ENCODE results near the gene ANKRD11. TPM values are rescaled to one million over a fixed set of nuclear protein-coding genes. Genes with fewer than 3 reads are reported as not detected.

ANKRD11 gene
- total RNA-seq, 1 experiment from 2014 or later = 54.4 TPM

DNA sequence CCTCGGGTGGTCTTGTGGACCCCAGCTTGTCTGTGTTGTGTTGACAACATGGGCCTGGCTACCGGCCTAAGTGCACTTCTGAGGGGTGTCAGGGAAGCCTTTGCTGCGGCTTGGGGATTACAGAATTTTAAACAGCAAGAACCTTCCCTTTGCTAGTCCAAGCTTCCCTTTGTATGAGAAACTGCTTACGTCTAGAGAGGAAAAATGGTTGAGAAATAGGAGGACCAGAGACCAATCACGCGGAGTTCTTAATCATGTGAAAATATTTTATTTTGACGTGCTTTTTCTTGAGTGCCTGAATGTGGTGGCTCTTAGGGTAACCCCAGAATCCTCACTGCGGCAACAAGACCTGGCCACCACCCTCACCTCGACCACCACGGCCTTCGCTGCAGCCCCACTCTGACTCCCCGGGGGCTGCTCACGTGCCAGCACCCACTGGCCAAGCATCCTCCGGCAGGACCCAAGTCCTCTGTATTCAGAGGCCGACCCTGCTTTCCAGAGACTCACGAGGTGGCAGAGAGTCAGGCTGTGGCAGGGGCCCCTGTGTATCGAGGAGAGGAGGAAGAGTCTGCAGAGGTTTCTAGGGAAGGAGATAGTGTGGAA is 191.6 kb downstream of the ANKRD11 start:
- DNase-seq = no peak
- Histone ChIP-seq H3K27me3 (ENCODE audit: control insufficient read depth, insufficient read depth, low read length) (no peaks in the 10 kb centered on the region), H3K4me3 (ENCODE audit: insufficient read depth, low read depth, low read length) (no peak overlapping the region), H3K36me3 (replicated peaks; ENCODE audit: control insufficient read depth, insufficient read depth, low read length) (peaks cover 5% of the 10 kb centered on the region)

GRCh38 chr16:89297910-89298545 is 192.3 kb downstream of the ANKRD11 start:
- H3K36me3 ChIP-seq (replicated peaks; ENCODE audit: control insufficient read depth, insufficient read depth, low read length) = peaks cover 1% of the 10 kb centered on the region
- no peak for DNase-seq
- H3K27me3 ChIP-seq (ENCODE audit: control insufficient read depth, insufficient read depth, low read length) = no peaks in the 10 kb centered on the region
- H3K4me3 ChIP-seq (ENCODE audit: insufficient read depth, low read depth, low read length) = no peak overlapping the region

DNA sequence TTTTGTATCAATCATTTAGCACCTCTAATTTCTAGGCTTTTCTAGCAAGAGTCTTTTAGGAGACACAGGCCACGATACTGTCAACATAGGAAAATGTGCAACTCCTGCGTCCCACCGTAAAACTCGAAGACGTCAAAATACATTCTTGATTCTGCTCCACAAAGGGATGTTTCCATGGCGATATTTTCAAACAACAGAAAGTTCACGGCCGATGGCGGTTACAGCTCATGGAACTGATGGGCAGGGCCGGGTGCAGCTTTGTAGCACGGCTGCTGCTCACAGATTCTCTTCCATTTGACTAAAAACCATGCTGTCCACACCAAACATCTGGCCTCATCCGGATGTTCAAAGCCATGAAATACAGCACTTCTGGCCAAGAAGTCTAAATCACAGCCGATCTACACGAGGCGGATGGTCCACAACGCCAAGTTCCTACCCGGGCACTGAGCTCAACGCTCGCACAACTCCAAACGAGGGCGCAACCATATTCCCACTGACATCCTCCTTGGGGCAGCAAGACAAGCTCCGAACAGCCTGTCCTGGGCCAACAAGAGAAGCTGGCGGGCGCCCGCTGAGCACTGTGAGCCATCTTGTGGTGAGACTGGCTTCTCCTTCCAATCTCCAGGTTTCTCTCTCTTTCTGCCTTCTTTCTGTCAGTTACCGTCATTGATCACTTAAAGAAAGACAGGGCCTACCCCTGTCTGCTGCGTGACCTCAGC is 193.0 kb downstream of the ANKRD11 start:
- no peaks in the 10 kb centered on the region; the same call in none of the 2 replicates for H3K36me3 ChIP-seq (replicated peaks; ENCODE audit: control insufficient read depth, insufficient read depth, low read length)
- no peak for DNase-seq
- no peaks in the 10 kb centered on the region for H3K27me3 ChIP-seq (ENCODE audit: control insufficient read depth, insufficient read depth, low read length)
- H3K4me3 ChIP-seq (ENCODE audit: insufficient read depth, low read depth, low read length) = no peak overlapping the region

DNA sequence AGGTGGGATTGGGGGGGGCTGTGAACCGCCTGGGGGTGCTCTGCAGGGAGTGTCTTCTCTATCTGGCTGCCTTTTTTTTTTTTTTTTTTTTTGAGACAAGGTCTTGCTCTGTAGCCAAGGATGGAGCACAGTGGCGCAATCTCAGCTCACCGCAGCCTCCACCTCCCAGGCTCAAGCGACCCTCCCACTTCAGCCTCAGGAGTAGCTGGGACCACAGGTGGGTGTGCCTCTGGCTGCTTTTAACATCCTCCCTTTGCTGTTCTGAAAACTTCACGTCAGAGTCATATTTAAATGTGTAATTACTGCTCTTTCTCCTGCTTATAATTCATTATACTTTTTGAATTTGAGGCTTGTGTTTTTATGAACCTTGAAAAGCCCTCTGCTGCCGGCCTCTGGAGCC is 194.4 kb downstream of the ANKRD11 start:
- no peaks in the 10 kb centered on the region; the same call in none of the 2 replicates for H3K36me3 ChIP-seq (replicated peaks; ENCODE audit: control insufficient read depth, insufficient read depth, low read length)
- no peak for DNase-seq
- no peak overlapping the region for H3K4me3 ChIP-seq (ENCODE audit: insufficient read depth, low read depth, low read length)
- no peaks in the 10 kb centered on the region for H3K27me3 ChIP-seq (ENCODE audit: control insufficient read depth, insufficient read depth, low read length)

GRCh38 chr16:89295071-89295900 is 195.1 kb downstream of the ANKRD11 start:
- Histone ChIP-seq H3K4me3 (ENCODE audit: insufficient read depth, low read depth, low read length) (no peak overlapping the region), H3K27me3 (ENCODE audit: control insufficient read depth, insufficient read depth, low read length) (no peaks in the 10 kb centered on the region), H3K36me3 (replicated peaks; ENCODE audit: control insufficient read depth, insufficient read depth, low read length) (no peaks in the 10 kb centered on the region; the same call in none of the 2 replicates)
- no peak for DNase-seq

DNA sequence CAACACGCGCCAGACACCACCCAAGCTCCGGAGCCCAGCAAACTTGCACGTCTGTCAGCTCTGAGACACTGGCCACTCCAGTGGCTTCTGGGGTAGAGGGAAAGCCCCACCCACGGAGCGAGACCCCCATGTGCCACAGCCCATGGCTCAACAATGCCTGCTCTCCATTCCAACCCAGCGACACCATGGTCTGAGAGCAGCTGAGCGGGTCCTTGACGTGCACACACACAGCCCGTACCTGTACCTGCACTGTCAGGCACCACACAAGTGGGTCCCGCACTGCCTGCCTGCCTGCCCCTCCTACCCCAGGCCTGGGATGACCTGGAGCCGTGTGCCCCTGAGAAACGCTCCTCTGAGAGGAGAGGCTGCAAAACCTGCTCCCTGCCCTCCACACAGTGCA is 195.9 kb downstream of the ANKRD11 start:
- Histone ChIP-seq H3K36me3 (replicated peaks; ENCODE audit: control insufficient read depth, insufficient read depth, low read length) (no peaks in the 10 kb centered on the region; the same call in none of the 2 replicates), H3K27me3 (ENCODE audit: control insufficient read depth, insufficient read depth, low read length) (no peaks in the 10 kb centered on the region), H3K4me3 (ENCODE audit: insufficient read depth, low read depth, low read length) (no peak overlapping the region)
- no peak for DNase-seq

DNA sequence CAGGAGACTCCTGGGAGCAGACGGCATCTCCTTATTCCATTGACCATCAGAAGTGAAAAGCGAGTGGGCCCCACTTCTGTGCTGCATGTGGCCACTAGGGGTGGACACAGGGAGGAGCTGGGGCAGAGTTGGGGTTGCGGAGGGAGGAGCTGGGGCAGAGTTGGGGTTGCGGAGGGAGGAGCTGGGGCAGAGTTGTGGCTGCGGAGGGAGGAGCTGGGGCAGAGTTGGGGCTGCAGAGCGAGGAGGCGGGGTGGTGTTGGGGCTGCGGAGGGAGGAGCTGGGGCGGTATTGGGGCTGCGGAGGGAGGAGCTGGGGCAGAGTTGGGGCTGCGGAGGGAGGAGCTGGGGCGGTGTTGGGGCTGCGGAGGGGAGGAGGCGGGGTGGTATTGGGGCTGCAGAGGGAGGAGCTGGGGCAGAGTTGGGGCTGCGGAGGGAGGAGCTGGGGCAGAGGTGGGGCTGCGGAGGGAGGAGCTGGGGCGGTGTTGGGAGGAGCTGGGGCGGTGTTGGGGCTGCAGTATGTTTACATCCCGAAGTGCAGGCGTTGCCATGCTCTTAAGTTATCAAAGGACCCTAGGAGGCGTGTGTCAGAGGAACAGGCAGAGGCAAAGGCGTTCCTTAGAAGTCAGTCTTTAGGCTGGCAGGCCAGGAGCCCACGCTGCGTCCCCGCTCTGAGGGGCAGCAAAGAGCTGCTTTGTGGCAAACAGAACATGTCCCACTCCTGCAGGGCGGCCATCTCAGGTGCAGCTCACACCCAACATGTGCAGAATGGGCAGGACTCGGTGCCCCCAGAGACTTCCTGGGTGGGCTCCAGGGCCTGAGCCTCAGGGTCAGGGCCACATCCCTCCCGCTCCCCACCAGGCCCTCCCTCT is 196.9 kb downstream of the ANKRD11 start:
- Histone ChIP-seq H3K27me3 (ENCODE audit: control insufficient read depth, insufficient read depth, low read length) (no peaks in the 10 kb centered on the region), H3K36me3 (replicated peaks; ENCODE audit: control insufficient read depth, insufficient read depth, low read length) (peaks cover 4% of the 10 kb centered on the region), H3K4me3 (ENCODE audit: insufficient read depth, low read depth, low read length) (no peak overlapping the region)
- DNase-seq = peak; percentile 86

GRCh38 chr16:89292443-89293078 is 197.8 kb downstream of the ANKRD11 start:
- Histone ChIP-seq H3K27me3 (ENCODE audit: control insufficient read depth, insufficient read depth, low read length) (no peaks in the 10 kb centered on the region), H3K36me3 (replicated peaks; ENCODE audit: control insufficient read depth, insufficient read depth, low read length) (peaks cover 12% of the 10 kb centered on the region), H3K4me3 (ENCODE audit: insufficient read depth, low read depth, low read length) (no peak overlapping the region)
- DNase-seq = no peak

- H3K4me3 ChIP-seq (ENCODE audit: insufficient read depth, low read depth, low read length) = no peak overlapping the region
- DNase-seq = no peak
- peaks cover 17% of the 10 kb centered on the region for H3K36me3 ChIP-seq (replicated peaks; ENCODE audit: control insufficient read depth, insufficient read depth, low read length)
- H3K27me3 ChIP-seq (ENCODE audit: control insufficient read depth, insufficient read depth, low read length) = no peaks in the 10 kb centered on the region
These were observed 198.6 kb downstream of the ANKRD11 start for GRCh38 chr16:89291776-89292175.

DNA sequence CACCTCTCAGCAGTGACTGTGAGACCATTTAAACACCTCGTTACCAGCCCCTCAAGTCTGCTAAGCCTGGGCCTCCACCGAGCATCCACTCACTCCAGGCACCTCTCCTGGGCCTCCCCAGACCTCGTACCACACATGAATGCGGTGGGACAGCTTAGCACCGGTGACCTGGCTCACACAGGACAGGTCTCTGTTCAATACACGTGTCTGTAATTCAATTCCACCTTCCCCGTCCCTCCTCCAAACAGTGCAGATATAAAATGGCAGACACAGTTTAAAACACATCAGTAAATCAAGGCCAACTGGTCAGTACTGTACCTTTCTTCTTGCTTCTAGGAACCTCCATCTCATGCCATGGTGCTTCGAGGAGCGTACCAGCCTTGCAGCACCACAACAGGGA is 199.0 kb downstream of the ANKRD11 start:
- Histone ChIP-seq H3K36me3 (replicated peaks; ENCODE audit: control insufficient read depth, insufficient read depth, low read length) (peaks cover 20% of the 10 kb centered on the region), H3K27me3 (ENCODE audit: control insufficient read depth, insufficient read depth, low read length) (no peaks in the 10 kb centered on the region), H3K4me3 (ENCODE audit: insufficient read depth, low read depth, low read length) (no peak overlapping the region)
- DNase-seq = no peak

GRCh38 chr16:89290887-89291286 is 199.5 kb downstream of the ANKRD11 start:
- no peak overlapping the region for H3K4me3 ChIP-seq (ENCODE audit: insufficient read depth, low read depth, low read length)
- peaks cover 25% of the 10 kb centered on the region for H3K36me3 ChIP-seq (replicated peaks; ENCODE audit: control insufficient read depth, insufficient read depth, low read length)
- H3K27me3 ChIP-seq (ENCODE audit: control insufficient read depth, insufficient read depth, low read length) = no peaks in the 10 kb centered on the region
- peak; percentile 98 for DNase-seq

- peaks cover 29% of the 10 kb centered on the region for H3K36me3 ChIP-seq (replicated peaks; ENCODE audit: control insufficient read depth, insufficient read depth, low read length)
- peak; percentile 82 for DNase-seq
- no peaks in the 10 kb centered on the region for H3K27me3 ChIP-seq (ENCODE audit: control insufficient read depth, insufficient read depth, low read length)
- H3K4me3 ChIP-seq (ENCODE audit: insufficient read depth, low read depth, low read length) = no peak overlapping the region
These were observed 199.9 kb downstream of the ANKRD11 start for GRCh38 chr16:89290472-89290871.

Data from H7 (cell line).